Measurements from ENCODE around the gene PAOX. TPM values are rescaled to one million over a fixed set of nuclear protein-coding genes. Genes with fewer than 3 reads are reported as not detected.

The PAOX gene
- total RNA-seq, 1 donor from 2014 or later, result 5.2 TPM

GRCh38 chr10:133349577-133350011 is 29.5 kb upstream of the PAOX start:
- no peak for DNase-seq (ENCODE audit: low spot score)

- no peak for DNase-seq (ENCODE audit: low spot score)
Measured at GRCh38 chr10:133350283-133350949, 28.6 kb upstream of the PAOX start.

- no peak for DNase-seq (ENCODE audit: low spot score)
Measured at GRCh38 chr10:133350950-133351329, 28.1 kb upstream of the PAOX start.

- no peak for DNase-seq (ENCODE audit: low spot score)
Measured at GRCh38 chr10:133351408-133352318, 27.4 kb upstream of the PAOX start.

- no peak for DNase-seq (ENCODE audit: low spot score)
Measured at GRCh38 chr10:133353202-133353959, 25.7 kb upstream of the PAOX start.

GRCh38 chr10:133353988-133354605 is 25.0 kb upstream of the PAOX start:
- DNase-seq (ENCODE audit: low spot score), result no peak

GRCh38 chr10:133354672-133355240 is 24.3 kb upstream of the PAOX start:
- no peak for DNase-seq (ENCODE audit: low spot score)

GRCh38 chr10:133355266-133355665 is 23.8 kb upstream of the PAOX start:
- DNase-seq (ENCODE audit: low spot score), result no peak

- DNase-seq (ENCODE audit: low spot score), result no peak
Measured at GRCh38 chr10:133355991-133356390, 23.1 kb upstream of the PAOX start.

GRCh38 chr10:133356549-133357284 is 22.3 kb upstream of the PAOX start:
- DNase-seq (ENCODE audit: low spot score), result no peak

- no peak for DNase-seq (ENCODE audit: low spot score)
Measured at GRCh38 chr10:133357285-133358161, 21.5 kb upstream of the PAOX start, which contains the start of gene FUOM. Gene FUOM (minus strand): TSS chr10:133358019. CDS start chr10:133358007, 12 bp downstream.

- DNase-seq (ENCODE audit: low spot score), result no peak
Measured at GRCh38 chr10:133358162-133358924, 20.7 kb upstream of the PAOX start.

- no peak for DNase-seq (ENCODE audit: low spot score)
Measured at GRCh38 chr10:133358925-133359310, 20.1 kb upstream of the PAOX start.

- no peak for DNase-seq (ENCODE audit: low spot score)
Measured at GRCh38 chr10:133359554-133359971, 19.5 kb upstream of the PAOX start.

- DNase-seq (ENCODE audit: low spot score), result no peak
Measured at GRCh38 chr10:133359972-133360610, 19.0 kb upstream of the PAOX start.

GRCh38 chr10:133361227-133361626 is 17.8 kb upstream of the PAOX start:
- DNase-seq (ENCODE audit: low spot score), result no peak

- DNase-seq (ENCODE audit: low spot score), result no peak
Measured at GRCh38 chr10:133361773-133362441, 17.2 kb upstream of the PAOX start.

- no peak for DNase-seq (ENCODE audit: low spot score)
Measured at GRCh38 chr10:133362846-133363245, 16.2 kb upstream of the PAOX start.

All from ureter (tissue), 1 donor.